Stomach (tissue), 4 donors: ENCODE data around the gene FHIP2A.

Experiments
- CTCF ChIP-seq, 7 experiments: fragments of 450-650 bp in 4 of 7; fragments of 200-600 bp in 3 of 7; sonication (generic) in 3 of 7; IDR thresholded peaks; one replicate each; pipeline ENCODE4 v1.5.1; 2016 to 2019; ENCODE audit warnings: antibody characterized with exemption in 7 of 7, control low read depth in 2 of 7, mild to moderate bottlenecking in 1 of 7
- EP300 ChIP-seq: sonication (generic); formaldehyde crosslinking; IDR thresholded peaks from one replicate; pipeline ENCODE4 v1.6.1; 2017; ENCODE audit warnings: antibody characterized with exemption
- POLR2A ChIP-seq, 4 donors: fragments of 450-650 bp; IDR thresholded peaks; one replicate each; pipeline ENCODE4 v1.6.1; 2016; ENCODE audit warnings: antibody characterized with exemption in 4 of 4, control low read depth in 2 of 4, mild to moderate bottlenecking in 1 of 4, moderate library complexity in 1 of 4
- POLR2AphosphoS5 ChIP-seq, 3 donors: sonication (generic); formaldehyde crosslinking; IDR thresholded peaks; one replicate each; pipeline ENCODE4 v1.6.1; 2016; ENCODE audit warnings: antibody characterized with exemption in 3 of 3

- TF ChIP-seq POLR2AphosphoS5 (IDR thresholded peaks at IDR 0.05) (no peak), POLR2A (IDR thresholded peaks at IDR 0.05) (no peak), EP300 (no peak), CTCF (IDR thresholded peaks at IDR 0.05) (no peak)
Observed at GRCh38 chr10:114851336-114851735, 29.8 kb downstream of the FHIP2A start.
